Measurements from ENCODE around the gene BZW1. TPM values are rescaled to one million over a fixed set of nuclear protein-coding genes. Genes with fewer than 3 reads are reported as not detected.

BZW1 gene
- total RNA-seq, 1 experiment from 2014 or later = 300 TPM

DNA sequence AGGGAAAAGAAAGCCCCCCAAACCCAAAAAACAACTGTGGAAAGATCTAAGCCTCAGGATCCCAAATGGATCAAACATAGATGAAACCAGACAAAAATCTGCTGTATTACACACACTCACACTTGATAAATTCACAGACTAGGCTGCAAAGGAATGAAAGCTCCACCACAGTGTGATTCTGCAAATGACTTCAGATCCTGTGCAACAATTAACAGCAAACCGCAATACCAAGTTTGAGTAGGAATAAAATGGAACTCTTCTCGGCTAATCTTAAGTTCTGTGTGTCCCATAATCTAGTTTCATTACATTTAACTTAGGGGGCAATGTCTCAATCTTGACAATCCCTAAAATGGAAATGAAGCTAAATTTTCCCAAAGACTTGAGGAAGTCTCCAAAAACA, 40.9 kb downstream of the BZW1 start:
- no peaks in the 10 kb centered on the region for H3K27me3 ChIP-seq (ENCODE audit: insufficient read depth, low read depth)
- H3K36me3 ChIP-seq (ENCODE audit: low read depth) = peaks cover 46% of the 10 kb centered on the region
- H3K9me3 ChIP-seq (ENCODE audit: insufficient read depth, low read depth) = no peaks in the 10 kb centered on the region
- H4K20me1 ChIP-seq (ENCODE audit: insufficient read depth) = peaks cover 11% of the 10 kb centered on the region
- H3K27ac ChIP-seq = no peak overlapping the region
- H3K4me3 ChIP-seq = no peak overlapping the region
- CTCF ChIA-PET = no interaction called here
- H3K4me2 ChIP-seq = no peak overlapping the region
- BruUV-seq (replicated peaks) = no TSS peak
- H3F3A ChIP-seq (ENCODE audit: insufficient read depth, low read depth) = peaks cover 81% of the 10 kb centered on the region
- TF ChIP-seq, protein P1, sequence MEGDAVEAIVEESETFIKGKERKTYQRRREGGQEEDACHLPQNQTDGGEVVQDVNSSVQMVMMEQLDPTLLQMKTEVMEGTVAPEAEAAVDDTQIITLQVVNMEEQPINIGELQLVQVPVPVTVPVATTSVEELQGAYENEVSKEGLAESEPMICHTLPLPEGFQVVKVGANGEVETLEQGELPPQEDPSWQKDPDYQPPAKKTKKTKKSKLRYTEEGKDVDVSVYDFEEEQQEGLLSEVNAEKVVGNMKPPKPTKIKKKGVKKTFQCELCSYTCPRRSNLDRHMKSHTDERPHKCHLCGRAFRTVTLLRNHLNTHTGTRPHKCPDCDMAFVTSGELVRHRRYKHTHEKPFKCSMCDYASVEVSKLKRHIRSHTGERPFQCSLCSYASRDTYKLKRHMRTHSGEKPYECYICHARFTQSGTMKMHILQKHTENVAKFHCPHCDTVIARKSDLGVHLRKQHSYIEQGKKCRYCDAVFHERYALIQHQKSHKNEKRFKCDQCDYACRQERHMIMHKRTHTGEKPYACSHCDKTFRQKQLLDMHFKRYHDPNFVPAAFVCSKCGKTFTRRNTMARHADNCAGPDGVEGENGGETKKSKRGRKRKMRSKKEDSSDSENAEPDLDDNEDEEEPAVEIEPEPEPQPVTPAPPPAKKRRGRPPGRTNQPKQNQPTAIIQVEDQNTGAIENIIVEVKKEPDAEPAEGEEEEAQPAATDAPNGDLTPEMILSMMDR (conservative IDR thresholded peaks at IDR 0.05) = no peak
- TF ChIP-seq EZH2 (IDR thresholded peaks at IDR 0.05; ENCODE audit: low read depth) = no peak
- intact Hi-C loops (cut with micrococcal nuclease; ENCODE audit: unreplicated experiment) = no loop called here
- H2AFZ ChIP-seq = no peak overlapping the region
- H3K79me2 ChIP-seq (ENCODE audit: low read depth) = peaks cover 16% of the 10 kb centered on the region; the same call in 1 of the 2 replicates
- H3K9me2 ChIP-seq (ENCODE audit: insufficient read depth) = no peaks in the 10 kb centered on the region
- POLR2A ChIA-PET (ENCODE audit: unreplicated experiment) = no interaction called here
- no peak for DNase-seq
- no peaks in the 10 kb centered on the region for H3K4me1 ChIP-seq (replicated peaks; ENCODE audit: insufficient read depth)

- no peak overlapping the region for H3K4me2 ChIP-seq
- TF ChIP-seq EZH2 (IDR thresholded peaks at IDR 0.05; ENCODE audit: low read depth) = no peak
- TF ChIP-seq, protein P1 (conservative IDR thresholded peaks at IDR 0.05) = no peak
- H3K9me3 ChIP-seq (ENCODE audit: insufficient read depth, low read depth) = no peaks in the 10 kb centered on the region
- CTCF ChIA-PET = no interaction called here
- no peak for DNase-seq
- peaks cover 88% of the 10 kb centered on the region for H3K36me3 ChIP-seq (ENCODE audit: low read depth)
- no peak overlapping the region for H3K27ac ChIP-seq
- peaks cover 14% of the 10 kb centered on the region for H3K4me1 ChIP-seq (replicated peaks; ENCODE audit: insufficient read depth)
- BruUV-seq (replicated peaks) = no TSS peak
- peaks cover 58% of the 10 kb centered on the region for H3K79me2 ChIP-seq (ENCODE audit: low read depth)
- H2AFZ ChIP-seq = no peak overlapping the region
- no peak overlapping the region for H3K4me3 ChIP-seq
- H4K20me1 ChIP-seq (ENCODE audit: insufficient read depth) = peaks cover 40% of the 10 kb centered on the region
- intact Hi-C loops (cut with micrococcal nuclease; ENCODE audit: unreplicated experiment) = no loop called here
- no peaks in the 10 kb centered on the region for H3K9me2 ChIP-seq (ENCODE audit: insufficient read depth)
- H3F3A ChIP-seq (ENCODE audit: insufficient read depth, low read depth) = peaks cover 94% of the 10 kb centered on the region
- H3K27me3 ChIP-seq (ENCODE audit: insufficient read depth, low read depth) = no peaks in the 10 kb centered on the region
- POLR2A ChIA-PET (ENCODE audit: unreplicated experiment) = no interaction called here
Observed at GRCh38 chr2:200856806-200857205, 45.1 kb downstream of the BZW1 start.

- intact Hi-C loops (cut with micrococcal nuclease; ENCODE audit: unreplicated experiment) = no loop called here
- H3F3A ChIP-seq (ENCODE audit: insufficient read depth, low read depth) = peaks cover 59% of the 10 kb centered on the region
Observed at GRCh38 chr2:200860092-200860795, 48.5 kb downstream of the BZW1 start.

More at GRCh38 chr2:200860092-200860795, 48.5 kb downstream of the BZW1 start:
- peak overlapping the region; percentile 10; the same call in 1 of the 2 replicates for H3K27ac ChIP-seq
- H4K20me1 ChIP-seq (ENCODE audit: insufficient read depth) = peaks cover 53% of the 10 kb centered on the region
- H3K9me2 ChIP-seq (ENCODE audit: insufficient read depth) = no peaks in the 10 kb centered on the region
- peak overlapping the region; percentile 19; the same call in 1 of the 2 replicates for H3K4me3 ChIP-seq
- no peaks in the 10 kb centered on the region for H3K9me3 ChIP-seq (ENCODE audit: insufficient read depth, low read depth)
- peaks cover 17% of the 10 kb centered on the region for H3K4me1 ChIP-seq (replicated peaks; ENCODE audit: insufficient read depth)
- H2AFZ ChIP-seq = no peak overlapping the region
- no TSS peak for BruUV-seq (replicated peaks)
- ChIA-PET POLR2A (ENCODE audit: unreplicated experiment) (no interaction called here), CTCF (no interaction called here)
- peaks cover 85% of the 10 kb centered on the region for H3K79me2 ChIP-seq (ENCODE audit: low read depth)
- H3K27me3 ChIP-seq (ENCODE audit: insufficient read depth, low read depth) = no peaks in the 10 kb centered on the region
- H3K4me2 ChIP-seq = peak overlapping the region; percentile 91
- TF ChIP-seq EZH2 (IDR thresholded peaks at IDR 0.05; ENCODE audit: low read depth) = no peak
- TF ChIP-seq, protein P1 (conservative IDR thresholded peaks at IDR 0.05) = no peak
- H3K36me3 ChIP-seq (ENCODE audit: low read depth) = peaks cover 59% of the 10 kb centered on the region
- no peak for DNase-seq
